HepG2 (cell line): ENCODE data around the gene ALX3. TPM values are rescaled to one million over a fixed set of nuclear protein-coding genes. Genes with fewer than 3 reads are reported as not detected.

Source experiments
- ATAC-seq: fragments of 200-7000 bp; cut with Tn5 transposase; 3 replicates; pipeline ENCODE4 v1.9.1; 2020; ENCODE audit warnings: mild to moderate bottlenecking, moderate library complexity
- BruUV-seq: library from RNA; stranded (reverse); fragments of 400-500 nt; replicated peaks from 2 replicates; lab custom pipeline; 2021; lab: Mats Ljungman, UMichigan
- CTCF ChIA-PET: fragments of 300-600 bp; formaldehyde crosslinking; extraction: SDS; loops from one replicate; lab custom pipeline; 2021; ENCODE audit warnings: low total read pairs, inconsistent platforms, low intra/inter-chr PET ratio; lab: Yijun Ruan, JAX
- POLR2A ChIA-PET: fragments of 350-600 bp; sonication (Branson Sonifier 250); formaldehyde crosslinking; loops from one replicate; lab custom pipeline; 2020; ENCODE audit warnings: antibody characterized with exemption, inconsistent platforms; lab: Yijun Ruan, JAX
- DNase-seq: peaks from one replicate; pipeline ENCODE4 v3.0.0-alpha.2; 2015; ENCODE audit warnings: low spot score
- FAIRE-seq: peaks from 3 replicates; lab custom pipeline; 2011; peaks lifted over from hg19 to GRCh38; lab: Jason Lieb, UNC
- H2AFZ ChIP-seq: one replicate; pipeline ENCODE4 v1.6.1; 2011; ENCODE audit warnings: low read length, inconsistent platforms
- H3K27ac ChIP-seq: fragments of 300-600 bp; 3 replicates; pipeline ENCODE4 v1.8.0; 2011; ENCODE audit warnings: mixed run types, mild to moderate bottlenecking, mixed read lengths, low read length, inconsistent platforms; ENCODE audit not compliant: insufficient read depth; ENCODE audit errors: extremely low read length
- H3K27me3 ChIP-seq, 2 experiments: fragments of 200-600 bp in 1 of 2; 2 replicates in 1 of 2; 3 replicates in 1 of 2; pipeline versions ENCODE4 v1.6.0 to v1.8.0; 2011; ENCODE audit warnings: low read length in 2 of 2, mild to moderate bottlenecking in 2 of 2, moderate library complexity in 2 of 2, inconsistent platforms in 1 of 2; ENCODE audit not compliant: insufficient read depth in 2 of 2, control insufficient read depth in 1 of 2
- H3K36me3 ChIP-seq, 2 experiments: fragments of 200-600 bp in 1 of 2; replicated peaks in 1 of 2; 2 replicates in 1 of 2; 3 replicates in 1 of 2; pipeline versions ENCODE4 v1.5.1 to v1.8.0; 2011; ENCODE audit warnings: low read length in 2 of 2, inconsistent platforms in 1 of 2; ENCODE audit not compliant: insufficient read depth in 2 of 2, control insufficient read depth in 1 of 2
- H3K4me1 ChIP-seq: 2 replicates; pipeline ENCODE4 v1.5.1; 2012; ENCODE audit warnings: low read length, inconsistent platforms; ENCODE audit not compliant: insufficient read depth
- H3K4me2 ChIP-seq: 2 replicates; pipeline ENCODE4 v1.6.0; 2011; ENCODE audit warnings: low read depth, low read length, inconsistent platforms
- H3K4me3 ChIP-seq, 3 experiments: fragments of 200-600 bp in 1 of 3; sonication (generic), shearing (Covaris generic) in 1 of 3; replicated peaks in 1 of 3; 2 replicates each; pipeline ENCODE4 v1.5.1; 2011 to 2016; ENCODE audit warnings: low read length in 3 of 3, inconsistent platforms in 2 of 3, low read depth in 2 of 3, mild to moderate bottlenecking in 2 of 3, control low read depth in 1 of 3, mixed read lengths in 1 of 3; ENCODE audit not compliant: insufficient read depth in 1 of 3
- H3K79me2 ChIP-seq: one replicate; pipeline ENCODE4 v1.6.1; 2011; ENCODE audit warnings: low read length, inconsistent platforms; ENCODE audit not compliant: insufficient read depth
- H3K9ac ChIP-seq: 2 replicates; pipeline ENCODE4 v1.6.0; 2011; ENCODE audit warnings: mild to moderate bottlenecking, low read depth, low read length, inconsistent platforms; ENCODE audit not compliant: insufficient read depth
- H3K9me3 ChIP-seq: 2 replicates; pipeline ENCODE4 v1.5.1; 2012; ENCODE audit warnings: mild to moderate bottlenecking, low read length
- H4K20me1 ChIP-seq: 2 replicates; pipeline ENCODE4 v1.6.0; 2011; ENCODE audit warnings: inconsistent platforms, mild to moderate bottlenecking, low read length, moderate library complexity; ENCODE audit not compliant: insufficient read depth
- HNF4G ChIP-seq, 2 experiments: sonication (generic) in 1 of 2; formaldehyde crosslinking in 1 of 2; IDR thresholded peaks; 2 replicates each; pipeline versions ENCODE4 v1.4.0 to v1.6.1; 2011 to 2020; ENCODE audit warnings: borderline replicate concordance in 2 of 2, low read depth in 2 of 2, mild to moderate bottlenecking in 2 of 2, low read length in 1 of 2, missing genetic modification reagents in 1 of 2, moderate library complexity in 1 of 2
- HNRNPL ChIP-seq: fragments of 200-400 bp; formaldehyde crosslinking; IDR thresholded peaks from 2 replicates; pipeline ENCODE4 v1.6.1; 2017; ENCODE audit warnings: mild to moderate bottlenecking, low read depth, low read length
- KDM1A ChIP-seq: IDR thresholded peaks from 2 replicates; pipeline ENCODE4 v1.6.1; 2016; ENCODE audit warnings: missing compliant biosample characterization
- KMT2B ChIP-seq: IDR thresholded peaks from 2 replicates; pipeline ENCODE4 v1.6.1; 2016; ENCODE audit warnings: missing genetic modification reagents, missing compliant biosample characterization
- NR3C1 ChIP-seq: sonication (generic); formaldehyde crosslinking; IDR thresholded peaks from 2 replicates; pipeline ENCODE4 v1.4.0; 2020; ENCODE audit warnings: missing genetic modification reagents
- TIGD3 ChIP-seq: sonication (generic); formaldehyde crosslinking; IDR thresholded peaks from 2 replicates; pipeline ENCODE4 v1.5.1; 2020; ENCODE audit warnings: mild to moderate bottlenecking, missing genetic modification reagents, borderline replicate concordance
- ZNF350 ChIP-seq: sonication (generic); formaldehyde crosslinking; IDR thresholded peaks from 2 replicates; pipeline ENCODE4 v1.4.0; 2020; ENCODE audit warnings: mild to moderate bottlenecking, low read depth, missing genetic modification reagents, borderline replicate concordance
- ZNF468 ChIP-seq: sonication (generic); formaldehyde crosslinking; IDR thresholded peaks from 2 replicates; pipeline ENCODE4 v1.8.0; 2022; ENCODE audit warnings: mild to moderate bottlenecking, moderate library complexity, missing genetic modification reagents
- ZNF557 ChIP-seq: sonication (generic); formaldehyde crosslinking; IDR thresholded peaks from 2 replicates; pipeline ENCODE4 v1.4.0; 2020; ENCODE audit warnings: missing genetic modification reagents
- ZNF570 ChIP-seq: sonication (generic); formaldehyde crosslinking; IDR thresholded peaks from 2 replicates; pipeline ENCODE4 v1.4.0; 2020; ENCODE audit warnings: mild to moderate bottlenecking, missing genetic modification reagents, borderline replicate concordance
- ZNF709 ChIP-seq: sonication (generic); formaldehyde crosslinking; IDR thresholded peaks from 2 replicates; pipeline ENCODE4 v1.5.0; 2020; ENCODE audit warnings: mild to moderate bottlenecking, missing genetic modification reagents
- ZNF737 ChIP-seq: sonication (generic); formaldehyde crosslinking; IDR thresholded peaks from 2 replicates; pipeline ENCODE4 v1.5.0; 2020; ENCODE audit warnings: missing genetic modification reagents, mild to moderate bottlenecking, borderline replicate concordance
- WGBS: methylation state at CpG from one replicate; pipeline ENCODE4 v1.1.6; 2017; ENCODE audit warnings: low lambda C conversion rate; 5-methylcytosine and 5-hydroxymethylcytosine counted together
- in situ Hi-C: cut with HindIII; loops from 2 replicates; pipeline ENCODE4 v1.10.0; 2017; ENCODE audit warnings: low pct_unique_long_range_greater_than_20kb; ENCODE audit not compliant: extremely low pct_ligation_motif_present
- intact Hi-C: fragments of 100-400 bp; cut with micrococcal nuclease; formaldehyde crosslinking; loops from one replicate; pipeline ENCODE4 v1.10.0; 2022; ENCODE audit not compliant: unreplicated experiment
- polyA plus RNA-seq, 8 experiments: library from polyadenylated mRNA; depleted of rRNA in 3 of 8; stranded (reverse) in 7 of 8; unstranded in 1 of 8; fragments of >200 nt; fragmentation: Illumina TruSeq in 4 of 8; extraction: Trizol in 4 of 8; gene quantifications; 2 replicates each; pipeline versions ENCODE4 v1.2.1 to v1.2.3, GENCODE V29; 2011 to 2016; ENCODE audit warnings: low read depth in 4 of 8, missing spikeins in 1 of 8, mixed read lengths in 1 of 8; ENCODE audit not compliant: insufficient read depth in 1 of 8
- total RNA-seq, 5 experiments: library from RNA; depleted of rRNA; stranded (reverse); fragments of >200 nt; fragmentation: Illumina TruSeq; extraction: Trizol; gene quantifications; 2 replicates each; pipeline ENCODE4 v1.2.3, GENCODE V29; 2016; ENCODE audit warnings: low read depth in 1 of 5

Gene ALX3
- total and polyA plus RNA-seq, 2 of the 13 experiments (the other 11 are each of a cell fraction or from before 2014, with no cell fraction given): not detected

GRCh38 chr1:110064576-110065337, 5.7 kb downstream of the ALX3 start (continued):
- TF ChIP-seq HNF4G (IDR thresholded peaks at IDR 0.05; ENCODE audit: borderline replicate concordance, low read depth, low read length) (no peak), HNF4G (CRISPR knock-in tag; IDR thresholded peaks at IDR 0.05; ENCODE audit: borderline replicate concordance, low read depth) (no peak)

- Histone ChIP-seq H4K20me1 (no peaks in the 10 kb centered on the region), H2AFZ (no peak overlapping the region), H3K9ac (no peak overlapping the region), H3K4me1 (peaks cover 9% of the 10 kb centered on the region), H3K36me3 (peaks cover 0 to 1% of the 10 kb centered on the region in 2 experiments; a peak in 1 of 5 replicates), H3K27me3 (no peaks in the 10 kb centered on the region; a peak in 2 of 5 replicates), H3K9me3 (no peaks in the 10 kb centered on the region), H3K79me2 (no peaks in the 10 kb centered on the region), H3K4me3 (no peak overlapping the region), H3K4me2 (no peak overlapping the region), H3K27ac (no peak overlapping the region)
- DNase-seq (no peak), ATAC-seq (no peak), FAIRE-seq (no peak)
- WGBS: 35% methylated on average over 3 of the region's 4 CpGs
- ChIA-PET POLR2A (interaction anchor here (1.5 kb wide), 1 partner anchor 14 kb away, joined by 3 read pairs; no protein-coding TSS in a partner anchor), CTCF (no interaction called here)
- BruUV-seq: no TSS peak
- in situ Hi-C loops: no loop called here
- intact Hi-C loops: no loop called here
- TF ChIP-seq ZNF570 (CRISPR knock-in tag) (no peak), ZNF468 (CRISPR knock-in tag) (no peak), ZNF709 (CRISPR knock-in tag) (no peak), ZNF737 (CRISPR knock-in tag) (no peak), ZNF350 (CRISPR knock-in tag) (no peak), HNRNPL (no peak), KDM1A (CRISPR knock-in tag) (no peak), ZNF557 (no peak), TIGD3 (CRISPR knock-in tag) (no peak), NR3C1 (CRISPR knock-in tag) (no peak), KMT2B (CRISPR knock-in tag) (no peak)
These were observed 6.7 kb downstream of the ALX3 start for GRCh38 chr1:110063781-110064180.
